AG09309 (cell line): Measurements from ENCODE around the gene DROSHA.

Source experiments
- DNase-seq: peaks from one replicate; pipeline ENCODE4 v3.0.0-alpha.2; 2010; ENCODE audit warnings: low read depth
- H3K4me3 ChIP-seq: 2 replicates; pipeline ENCODE4 v1.5.1; 2011; ENCODE audit warnings: mild to moderate bottlenecking, low read depth, low read length, moderate library complexity; ENCODE audit not compliant: control insufficient read depth
- CTCF ChIP-seq: IDR thresholded peaks from 2 replicates; pipeline ENCODE4 v1.5.1; 2011; ENCODE audit warnings: mild to moderate bottlenecking, low read depth, low read length, inconsistent platforms; ENCODE audit not compliant: insufficient read depth, control insufficient read depth; ENCODE audit errors: missing control alignments

DROSHA gene

GRCh38 chr5:31531888-31532547, at the start of gene DROSHA, which contains the start of gene C5orf22:
Gene DROSHA, minus strand, starts transcription at chr5:31532093. Its CDS starts 3,034 bp downstream, at chr5:31529059.
Gene C5orf22, plus strand, starts transcription at chr5:31532301. Its CDS starts 92 bp downstream, at chr5:31532393.
- H3K4me3 ChIP-seq, result peak within 1 kb of the TSS; percentile 84
- TF ChIP-seq CTCF, result no peak
- DNase-seq, result peak; percentile 77

- no peak overlapping the region for H3K4me3 ChIP-seq
- TF ChIP-seq CTCF, result no peak
- DNase-seq, result no peak
Measured at GRCh38 chr5:31579558-31579957, 47.7 kb upstream of the DROSHA start.

DNA sequence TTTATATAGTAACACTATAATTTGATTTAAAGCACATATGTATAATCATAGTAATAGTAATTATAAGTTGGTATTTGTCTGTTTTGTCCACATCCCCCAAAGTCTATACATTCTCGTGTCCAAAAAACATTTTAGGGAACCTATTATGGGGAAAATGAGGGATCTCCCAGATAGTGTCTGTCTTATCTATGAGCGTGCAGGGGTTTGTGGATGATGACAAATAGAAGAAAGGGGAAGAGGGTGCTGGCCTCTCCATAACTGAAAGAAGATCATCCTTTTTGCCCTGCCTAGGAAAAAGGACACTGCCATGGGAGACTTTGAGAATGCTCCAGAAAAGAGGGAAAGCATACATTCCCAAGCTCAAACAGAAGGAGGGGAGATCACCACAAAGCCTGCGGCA, 45.5 kb upstream of the DROSHA start:
- no peak for TF ChIP-seq CTCF
- H3K4me3 ChIP-seq, result no peak overlapping the region
- no peak for DNase-seq

DNA sequence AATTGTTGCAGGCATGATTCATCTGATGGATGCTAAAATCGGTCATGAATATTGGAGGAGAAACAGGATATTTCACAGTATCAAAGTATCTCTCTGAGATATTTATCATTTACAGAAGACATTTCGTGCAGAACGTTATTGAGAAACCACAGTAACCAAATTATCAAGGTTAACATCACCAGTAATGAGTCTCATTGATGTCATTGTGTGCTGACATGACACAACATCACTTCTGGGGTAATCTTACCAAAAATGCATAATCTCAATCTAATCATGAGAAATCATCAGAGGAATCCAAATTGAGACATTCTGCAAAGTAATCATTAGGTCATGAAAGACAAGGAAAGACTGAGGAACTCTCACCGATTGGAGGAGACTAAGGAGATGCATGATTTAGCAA, 42.9 kb upstream of the DROSHA start:
- no peak for TF ChIP-seq CTCF
- no peak overlapping the region for H3K4me3 ChIP-seq

DNA sequence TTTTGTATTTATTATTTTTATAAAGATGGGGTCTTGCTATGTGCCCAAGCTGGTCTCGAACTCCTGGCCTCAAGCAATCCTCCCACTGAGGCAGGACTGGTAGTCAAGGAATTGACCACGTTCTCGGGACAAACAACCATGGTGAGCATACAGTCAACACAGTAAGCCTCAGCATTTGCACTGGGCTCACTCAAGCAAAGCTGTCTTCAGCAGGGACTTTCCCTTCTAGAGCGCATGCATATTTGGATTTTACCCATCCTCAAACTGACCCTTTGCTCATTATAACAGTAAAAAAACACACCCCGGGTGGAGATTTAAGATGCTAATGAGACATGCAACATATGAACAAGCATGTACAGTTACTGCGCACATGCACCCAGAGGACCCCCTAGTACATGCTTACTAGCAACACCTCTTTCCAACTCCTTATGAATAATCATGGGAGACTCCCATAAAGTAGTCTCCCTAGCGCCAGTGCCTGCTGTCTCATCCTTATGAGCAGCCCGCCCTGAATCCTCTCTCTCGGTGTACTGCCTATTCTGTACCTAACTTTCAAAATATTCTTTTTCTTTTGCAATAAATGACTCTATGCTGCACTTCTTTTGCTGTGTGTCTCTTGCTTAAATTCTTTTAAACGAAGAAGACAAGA, 41.7 kb upstream of the DROSHA start:
- no peak for DNase-seq
- TF ChIP-seq CTCF, result no peak
- H3K4me3 ChIP-seq, result no peak overlapping the region

More for the DNA sequence above, 42.9 kb upstream of the DROSHA start:
- no peak for DNase-seq

DNA sequence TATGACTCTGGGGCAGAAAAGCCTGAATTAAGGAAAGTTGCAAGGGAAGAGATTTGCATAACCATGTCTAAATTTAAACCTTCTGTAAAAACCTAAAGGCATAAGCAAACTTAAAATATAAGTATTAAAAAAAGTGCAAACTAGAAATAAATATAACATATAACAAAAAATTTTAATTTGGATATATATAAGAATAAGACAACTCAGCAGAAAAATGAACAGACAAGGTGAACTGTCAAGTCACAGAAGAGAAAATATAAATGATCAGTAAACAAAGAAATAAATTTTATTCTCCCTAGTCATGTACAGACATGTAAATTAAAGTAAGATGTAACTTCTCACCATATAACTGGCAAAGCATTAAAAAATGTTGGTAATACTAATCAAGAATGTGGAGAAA, 37.2 kb upstream of the DROSHA start:
- no peak for TF ChIP-seq CTCF
- no peak overlapping the region for H3K4me3 ChIP-seq
- no peak for DNase-seq
